ENCODE results near the gene PAM16.

- TF ChIP-seq CTCF (IDR thresholded peaks at IDR 0.05 in 8 of 11, conservative IDR thresholded peaks at IDR 0.05 in 3 of 11) = no peak
- TF ChIP-seq POLR2AphosphoS5 (IDR thresholded peaks at IDR 0.05) = no peak
- TF ChIP-seq POLR2A (IDR thresholded peaks at IDR 0.05) = no peak
These were observed 22.3 kb upstream of the PAM16 start for GRCh38 chr16:4373356-4373908.
